HFF-Myc (cell line): Measurements from ENCODE around the gene CCNK.
A peak's percentile ranks its signal among the peaks of the same experiment; 100 is the strongest.

Experiments used
- DNase-seq: peaks from one replicate; pipeline ENCODE4 v3.0.0-alpha.2; 2011; ENCODE audit warnings: low read depth; ENCODE audit errors: extremely low read depth
- H3K4me3 ChIP-seq: replicated peaks from 2 replicates; pipeline ENCODE4 v1.5.1; 2011; ENCODE audit warnings: low read depth, mild to moderate bottlenecking, control low read depth, low read length
- TF ChIP-seq, protein P1 (sequence below): IDR thresholded peaks from 2 replicates; pipeline ENCODE4 v1.5.1; 2012; ENCODE audit warnings: mild to moderate bottlenecking, low read depth, low read length, control low read depth; ENCODE audit errors: missing control alignments

Gene CCNK

DNA sequence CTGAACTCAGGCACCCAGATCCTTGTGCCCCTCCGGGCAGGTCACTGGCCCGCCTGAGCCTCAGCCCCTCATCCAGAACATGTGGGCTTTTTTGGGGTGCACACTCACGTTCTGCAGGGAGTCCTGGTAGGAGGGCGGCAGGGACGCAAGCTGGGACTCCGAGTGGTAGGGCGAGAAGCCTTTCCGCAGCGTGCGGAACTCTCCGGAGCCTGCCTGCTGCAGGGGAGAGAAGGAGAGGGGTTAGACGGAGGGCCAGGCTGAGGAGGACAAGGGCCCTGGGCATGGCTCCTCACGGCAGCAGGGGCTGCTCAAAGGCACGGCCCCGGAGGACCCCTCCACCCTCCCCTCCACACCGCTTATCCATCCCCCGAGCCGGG lies 40.8 kb downstream of the CCNK start:
- DNase-seq, result no peak
- TF ChIP-seq, protein P1, sequence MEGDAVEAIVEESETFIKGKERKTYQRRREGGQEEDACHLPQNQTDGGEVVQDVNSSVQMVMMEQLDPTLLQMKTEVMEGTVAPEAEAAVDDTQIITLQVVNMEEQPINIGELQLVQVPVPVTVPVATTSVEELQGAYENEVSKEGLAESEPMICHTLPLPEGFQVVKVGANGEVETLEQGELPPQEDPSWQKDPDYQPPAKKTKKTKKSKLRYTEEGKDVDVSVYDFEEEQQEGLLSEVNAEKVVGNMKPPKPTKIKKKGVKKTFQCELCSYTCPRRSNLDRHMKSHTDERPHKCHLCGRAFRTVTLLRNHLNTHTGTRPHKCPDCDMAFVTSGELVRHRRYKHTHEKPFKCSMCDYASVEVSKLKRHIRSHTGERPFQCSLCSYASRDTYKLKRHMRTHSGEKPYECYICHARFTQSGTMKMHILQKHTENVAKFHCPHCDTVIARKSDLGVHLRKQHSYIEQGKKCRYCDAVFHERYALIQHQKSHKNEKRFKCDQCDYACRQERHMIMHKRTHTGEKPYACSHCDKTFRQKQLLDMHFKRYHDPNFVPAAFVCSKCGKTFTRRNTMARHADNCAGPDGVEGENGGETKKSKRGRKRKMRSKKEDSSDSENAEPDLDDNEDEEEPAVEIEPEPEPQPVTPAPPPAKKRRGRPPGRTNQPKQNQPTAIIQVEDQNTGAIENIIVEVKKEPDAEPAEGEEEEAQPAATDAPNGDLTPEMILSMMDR, result no peak
- H3K4me3 ChIP-seq, result no peak overlapping the region

DNA sequence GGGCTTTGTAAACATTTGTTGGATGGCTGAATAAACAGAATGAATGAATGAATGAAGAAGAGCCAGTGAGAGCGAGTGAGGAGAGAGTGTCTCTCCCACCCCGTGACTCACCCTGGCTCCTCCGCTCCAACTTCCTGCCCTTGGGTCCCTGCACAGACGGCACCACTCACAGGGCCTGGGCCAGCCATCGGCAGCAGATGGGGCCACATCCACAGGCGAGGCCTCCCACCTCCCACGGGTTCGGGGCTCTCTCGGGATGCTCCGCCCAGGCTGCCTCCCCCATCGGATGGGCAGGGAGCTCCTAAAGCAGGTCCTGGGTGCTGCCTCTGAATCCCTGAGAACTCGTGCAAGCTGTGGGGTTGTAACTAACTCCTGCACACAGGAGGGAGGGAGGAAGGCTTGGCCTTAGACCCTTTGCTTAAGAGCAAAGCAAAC lies 41.3 kb downstream of the CCNK start:
- DNase-seq, result peak; percentile 40
- no peak overlapping the region for H3K4me3 ChIP-seq
- TF ChIP-seq, protein P1, result peak; percentile 10

DNA sequence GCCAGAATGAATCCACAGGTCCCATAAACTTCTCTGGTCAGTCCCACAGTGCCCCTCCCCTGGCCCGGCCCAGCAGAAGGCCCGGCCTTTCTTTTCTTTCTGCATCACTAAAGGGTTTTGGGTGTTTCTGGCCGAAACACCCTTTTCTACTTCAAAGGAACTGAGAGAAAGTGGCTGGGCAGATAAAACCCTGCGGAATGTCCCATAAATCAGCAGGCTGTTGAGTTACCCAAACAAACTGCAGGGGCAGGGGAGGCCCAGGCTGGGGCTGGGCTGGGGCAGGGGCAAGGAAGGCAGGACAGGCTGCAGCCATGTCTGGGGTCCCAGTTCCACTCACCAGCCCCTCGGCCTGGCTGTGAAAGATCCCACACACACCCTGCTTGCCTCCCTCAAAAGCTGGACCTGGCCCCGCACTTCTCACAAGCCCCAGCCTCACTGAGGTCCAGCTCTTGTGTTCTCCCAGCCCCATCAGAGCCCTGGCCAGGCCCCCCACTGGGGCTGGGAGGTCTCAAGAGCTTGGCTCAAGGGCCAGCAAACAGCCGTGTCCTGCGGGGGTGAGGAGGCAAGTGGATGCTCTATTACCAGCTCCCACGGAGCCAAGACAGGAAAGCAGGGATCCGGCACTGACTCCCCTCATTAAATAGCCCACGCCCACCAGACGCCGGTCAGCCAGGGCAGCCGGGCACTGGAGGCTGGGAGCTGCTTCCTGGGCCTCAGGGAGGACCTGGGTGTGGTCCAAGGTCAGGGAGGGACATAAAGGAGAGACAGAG lies 41.9 kb downstream of the CCNK start:
- TF ChIP-seq, protein P1, result no peak
- no peak for DNase-seq

DNA sequence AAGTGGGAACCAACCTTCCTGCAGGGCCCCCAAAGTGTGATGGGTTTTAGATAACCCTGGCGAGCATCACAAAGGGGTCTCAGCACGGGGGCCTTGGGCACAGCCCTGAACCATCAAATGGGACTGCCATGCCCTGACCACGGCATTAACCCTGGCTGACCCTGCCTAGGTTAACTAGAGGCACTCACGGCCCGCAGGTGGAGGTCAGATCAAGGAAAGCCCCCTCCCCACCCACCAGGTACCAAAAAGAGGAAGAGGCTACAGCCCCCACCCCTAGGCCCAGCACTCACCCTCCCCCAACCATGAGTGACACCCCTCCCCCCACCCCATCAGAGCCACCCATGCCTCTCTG lies 42.5 kb downstream of the CCNK start:
- TF ChIP-seq, protein P1, result no peak
- H3K4me3 ChIP-seq, result no peak overlapping the region
- DNase-seq, result no peak

More for the DNA sequence above, 41.9 kb downstream of the CCNK start:
- no peak overlapping the region for H3K4me3 ChIP-seq

DNA sequence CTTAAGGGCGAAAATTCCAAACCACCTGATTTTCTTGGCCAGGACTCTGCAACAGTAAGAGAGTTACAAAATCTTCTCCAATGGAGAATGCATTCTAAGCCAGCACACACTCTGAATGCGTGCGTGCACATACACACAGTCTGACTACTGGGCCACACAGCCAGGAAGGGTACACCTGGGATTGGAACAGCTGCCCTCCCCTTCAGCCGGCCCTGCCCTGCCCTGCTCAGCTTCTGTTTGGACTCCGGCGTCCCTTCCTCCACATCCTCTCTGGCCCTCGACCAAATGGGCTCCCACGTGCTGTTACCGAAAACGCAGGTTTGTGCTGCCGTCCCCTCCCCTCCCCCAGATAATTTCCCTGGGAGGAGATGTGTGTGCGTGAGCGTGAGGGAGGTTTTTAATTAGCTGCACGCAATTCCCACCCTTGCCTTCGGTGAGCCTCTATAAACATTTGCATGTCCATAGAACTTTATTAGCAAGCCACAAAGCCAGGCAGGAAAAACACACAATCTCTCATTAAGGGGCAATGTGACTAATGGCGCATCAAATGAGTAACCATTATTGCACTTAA lies 43.0 kb downstream of the CCNK start:
- H3K4me3 ChIP-seq, result no peak overlapping the region
- TF ChIP-seq, protein P1, result no peak
- no peak for DNase-seq

DNA sequence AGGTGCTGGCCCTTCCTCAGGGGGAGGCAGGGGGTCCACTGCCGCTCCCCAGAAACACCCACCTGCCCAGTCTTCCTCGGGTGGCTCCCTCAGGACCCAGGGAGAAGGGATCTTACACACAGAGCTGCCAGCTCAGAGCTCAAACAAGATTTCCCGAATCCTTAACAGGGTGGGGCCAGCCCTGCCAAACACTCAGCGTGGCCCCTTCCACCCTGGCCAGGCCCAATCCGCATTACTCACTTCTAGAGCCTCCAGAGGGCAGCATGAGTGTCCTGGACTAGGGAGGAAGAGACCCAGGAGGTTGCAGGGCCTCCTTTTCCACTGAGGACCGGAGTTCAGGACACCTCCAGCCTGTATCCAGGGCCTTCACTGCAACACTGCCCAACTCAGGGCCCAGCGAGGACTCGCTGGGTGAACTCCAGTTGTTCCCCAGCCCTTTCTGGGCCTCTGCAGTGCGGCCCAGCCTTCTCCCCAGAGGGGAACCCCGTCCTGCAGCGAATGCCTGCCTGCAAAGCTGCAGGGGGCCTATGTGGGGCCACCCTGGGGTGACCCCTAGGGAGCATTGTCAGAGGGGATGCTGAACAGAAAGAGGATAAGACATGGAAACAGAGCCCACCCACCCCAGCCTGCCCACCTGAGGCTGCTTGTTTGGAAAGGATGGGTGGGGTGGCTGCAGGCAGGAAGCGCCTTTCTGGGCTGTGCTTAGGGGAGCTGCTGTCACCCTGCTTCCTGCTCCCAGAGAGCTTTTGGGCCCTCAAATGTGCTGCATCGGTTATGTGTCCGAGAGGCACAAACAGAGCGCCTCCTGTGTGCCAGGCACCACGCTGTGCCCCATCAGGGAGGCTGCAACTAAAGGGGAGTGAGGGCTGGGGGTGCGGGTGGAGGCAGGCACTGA lies 43.8 kb downstream of the CCNK start:
- no peak overlapping the region for H3K4me3 ChIP-seq
- no peak for DNase-seq
- TF ChIP-seq, protein P1, result peak; percentile 28
